ENCODE data around the gene FBXW11.

The FBXW11 gene

GRCh38 chr5:171838066-171838465 is 168.4 kb downstream of the FBXW11 start:
- DNase-seq = no peak

DNA sequence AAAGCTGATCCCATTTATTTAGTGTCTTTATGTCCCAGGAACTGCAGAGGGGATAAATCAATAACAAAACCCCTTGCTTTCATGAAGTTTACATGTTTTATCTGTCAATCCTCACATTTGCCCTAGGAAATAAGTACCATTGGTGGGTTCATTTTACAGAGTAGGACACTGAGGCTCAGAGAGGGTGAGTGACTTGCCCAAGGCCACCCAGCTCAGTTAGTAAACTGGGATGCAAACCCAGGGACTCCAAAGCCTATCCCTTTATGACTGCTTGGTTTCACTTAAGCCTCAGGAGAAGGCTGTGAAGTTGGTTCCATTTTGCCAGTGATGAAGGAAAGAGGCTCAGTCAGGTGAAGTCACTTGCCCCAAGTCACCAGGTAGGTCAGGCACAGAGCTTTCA is 168.9 kb downstream of the FBXW11 start:
- DNase-seq = no peak

DNA sequence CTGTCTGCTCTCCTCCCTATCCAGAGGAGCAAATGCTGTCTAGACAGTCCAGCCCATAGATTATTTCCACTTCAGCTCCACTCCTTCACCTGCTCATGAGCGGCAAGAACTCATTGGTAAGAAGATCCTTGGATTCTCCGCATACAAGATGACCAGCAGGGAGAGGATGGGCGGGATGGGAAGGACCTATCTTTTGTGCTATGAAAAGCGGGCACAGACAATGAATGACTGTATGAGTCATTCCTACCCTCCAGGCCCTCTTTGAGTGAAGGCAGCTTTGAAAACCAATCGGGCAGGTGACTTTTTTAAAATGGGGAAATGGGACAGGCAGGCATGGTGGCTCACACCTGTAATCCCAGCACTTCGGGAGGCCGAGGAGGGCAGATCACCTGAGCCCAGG is 171.4 kb downstream of the FBXW11 start:
- DNase-seq = no peak

DNA sequence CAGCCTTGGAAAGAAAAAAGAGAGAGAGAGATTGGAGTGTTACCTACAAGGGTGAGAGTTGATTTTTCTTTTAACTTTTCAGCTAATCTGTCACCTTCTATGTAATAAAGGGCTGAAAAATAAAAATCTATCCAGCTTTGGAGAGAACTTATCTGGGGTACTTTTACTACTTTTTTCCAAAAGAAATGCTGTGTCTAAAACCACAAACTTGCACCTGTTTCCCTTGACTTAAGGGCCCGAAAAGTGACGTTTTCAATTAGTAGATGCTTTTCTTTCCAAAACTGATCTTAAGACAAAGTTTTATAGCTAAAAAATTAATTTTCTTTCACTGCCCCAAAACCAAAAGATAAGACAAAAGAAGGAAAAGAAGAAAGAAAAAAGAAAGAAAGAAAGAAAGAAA is 172.0 kb downstream of the FBXW11 start:
- DNase-seq = no peak

DNA sequence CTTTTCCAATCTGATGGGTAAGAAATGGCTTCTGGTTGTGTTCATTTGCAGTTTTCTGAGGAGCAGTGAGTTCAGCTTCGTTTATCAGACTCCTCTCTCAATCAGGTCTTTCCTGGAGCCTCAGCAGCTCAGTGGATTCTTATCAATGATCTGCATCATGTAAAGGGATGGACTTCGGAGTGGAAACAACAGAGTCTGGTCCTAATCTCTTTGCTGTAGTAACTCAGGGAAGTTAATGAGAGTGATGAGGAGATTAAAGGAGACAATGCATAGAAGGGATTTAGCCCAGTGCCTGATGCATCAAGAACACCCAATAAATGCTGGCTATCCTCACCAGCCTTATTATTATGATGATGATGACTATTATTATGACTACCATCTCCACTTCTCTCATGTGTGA is 173.7 kb downstream of the FBXW11 start:
- DNase-seq = no peak

- no peak for DNase-seq
These were observed 175.8 kb downstream of the FBXW11 start for GRCh38 chr5:171830686-171831085.

DNA sequence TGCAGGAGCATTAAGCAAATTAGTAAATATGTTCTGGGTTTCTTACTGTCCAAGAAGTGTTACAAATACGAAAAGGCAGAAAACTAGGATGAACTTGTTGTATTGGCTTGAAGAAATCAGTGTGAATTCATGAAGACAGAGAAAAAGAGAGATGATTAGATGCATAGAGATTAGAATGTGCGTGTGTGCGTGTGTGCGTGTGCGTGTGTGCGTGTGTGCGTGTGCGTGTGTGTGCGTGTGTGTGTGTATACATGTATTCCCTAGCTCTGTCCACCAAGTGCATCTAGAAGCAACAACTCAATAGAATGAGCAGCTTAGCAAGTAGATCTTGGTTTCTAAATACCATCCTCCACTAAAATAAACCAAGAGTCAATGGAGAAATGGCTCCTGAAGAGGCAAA is 179.3 kb downstream of the FBXW11 start:
- no peak for DNase-seq

GRCh38 chr5:171826132-171826531 is 180.3 kb downstream of the FBXW11 start:
- no peak for DNase-seq

DNA sequence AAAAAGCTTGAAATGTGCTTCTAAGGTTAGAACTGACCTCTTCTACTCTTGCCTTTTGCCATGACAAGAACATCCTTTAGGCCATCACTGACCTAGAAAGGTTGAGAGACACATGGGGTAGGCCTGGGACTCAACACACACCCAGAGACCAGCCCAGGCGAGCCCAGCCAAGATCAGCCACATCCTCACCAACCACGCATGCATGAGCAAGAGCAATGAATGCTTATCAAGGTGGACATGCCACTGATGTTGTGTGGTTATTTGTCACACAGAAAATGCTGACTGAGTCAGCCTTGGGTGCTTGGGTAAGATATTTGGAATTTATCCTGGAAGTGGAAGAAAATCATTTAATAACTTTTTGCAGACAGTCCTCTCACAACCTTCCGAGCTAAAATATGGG is 181.4 kb downstream of the FBXW11 start:
- DNase-seq = no peak

DNA sequence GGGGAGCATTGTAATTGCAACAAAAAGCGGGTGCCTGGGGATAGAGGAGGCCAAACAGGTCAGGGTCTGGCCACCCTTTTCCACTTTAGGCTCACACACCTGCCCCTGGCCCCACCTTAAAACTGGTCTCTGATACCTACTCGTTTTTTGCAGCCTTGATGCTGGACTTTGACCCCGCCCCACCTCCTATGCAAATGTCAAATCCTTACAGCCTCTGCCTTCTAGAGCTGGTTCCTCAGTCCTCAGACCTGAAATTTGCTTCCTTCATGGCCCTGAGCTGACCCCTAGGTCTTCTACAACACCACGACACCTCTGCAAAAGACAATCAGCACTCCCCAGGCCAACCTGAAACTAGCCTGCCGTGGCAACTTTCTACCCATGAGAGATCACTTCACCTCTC is 183.2 kb downstream of the FBXW11 start:
- no peak for DNase-seq

DNA sequence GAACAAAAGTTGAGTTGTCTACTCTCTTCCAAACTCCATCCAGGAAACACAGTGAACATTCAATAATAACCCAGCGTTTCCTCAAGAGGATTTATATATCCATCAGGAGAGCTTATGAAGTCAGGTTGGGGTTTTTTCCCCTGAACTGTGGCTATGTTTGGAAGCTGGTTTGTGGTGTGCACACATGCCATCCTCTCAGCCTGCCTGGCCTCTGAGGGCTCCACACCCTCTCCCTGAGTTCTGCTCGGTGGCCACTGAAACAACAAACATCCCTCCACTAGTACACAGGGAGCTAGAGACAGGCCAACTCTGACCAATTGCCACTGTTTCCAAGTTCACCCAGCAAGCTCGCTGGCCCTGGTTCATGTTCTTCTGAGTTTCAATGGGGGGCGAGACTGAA is 185.2 kb downstream of the FBXW11 start:
- DNase-seq = no peak

GRCh38 chr5:171820561-171820960 is 185.9 kb downstream of the FBXW11 start:
- no peak for DNase-seq

GRCh38 chr5:171816666-171817065 is 189.8 kb downstream of the FBXW11 start:
- no peak for DNase-seq

DNA sequence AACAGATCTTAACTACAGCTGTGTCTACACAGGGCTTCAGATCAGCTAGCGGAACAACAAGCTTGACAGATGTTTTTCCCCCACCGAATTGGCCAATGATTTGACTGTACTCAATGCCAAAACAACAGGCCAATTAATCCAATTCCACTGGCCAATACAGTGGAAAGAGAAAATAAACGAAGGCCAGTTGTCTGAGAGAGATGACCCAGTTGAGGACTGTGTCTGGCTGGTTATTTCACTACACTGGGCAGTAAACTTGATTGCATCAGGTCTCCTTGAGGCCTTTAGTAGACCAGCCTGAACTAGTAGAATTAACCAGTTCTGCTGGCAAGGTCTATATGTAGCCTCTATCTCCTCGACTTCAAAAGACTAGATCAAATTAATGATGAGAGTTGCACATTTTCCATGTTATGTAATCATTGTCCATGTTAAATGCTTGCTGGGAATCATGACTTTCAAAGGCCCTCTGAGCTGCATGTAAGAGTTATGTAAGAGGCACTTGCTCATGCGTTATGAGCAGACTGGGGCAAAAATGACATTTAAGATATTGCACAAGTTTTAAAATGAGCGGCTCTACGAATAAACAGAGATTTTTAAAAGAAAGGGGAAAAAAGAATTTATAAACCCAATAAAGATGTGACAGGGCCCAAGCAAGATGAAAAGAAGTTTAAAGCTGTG is 192.5 kb downstream of the FBXW11 start:
- no peak for DNase-seq

DNA sequence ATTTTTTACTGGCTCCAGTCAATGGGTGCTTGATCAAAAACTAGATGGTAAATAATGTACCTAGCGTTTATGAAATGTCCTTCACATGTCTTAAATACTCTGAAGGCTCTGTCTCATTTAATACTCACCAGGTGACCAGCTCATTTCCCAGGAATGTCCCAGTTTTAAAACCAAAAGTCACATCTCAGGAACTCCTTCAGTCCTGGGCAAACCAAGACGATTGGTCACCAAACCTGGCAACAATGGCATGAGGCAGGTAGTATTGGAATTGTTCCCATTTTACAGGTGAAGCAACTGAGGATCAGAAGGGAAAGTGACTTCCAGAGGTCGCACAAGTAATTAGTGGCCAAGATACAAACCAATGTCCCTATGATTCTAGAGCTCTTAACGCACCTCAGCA is 193.2 kb downstream of the FBXW11 start:
- no peak for DNase-seq

Data from central memory CD4-positive, alpha-beta T cell (primary cell).